Left ventricle myocardium superior (tissue), 1 donor: ENCODE data around the gene SRP9. TPM values are rescaled to one million over a fixed set of nuclear protein-coding genes. Genes with fewer than 3 reads are reported as not detected.
A peak's percentile ranks its signal among the peaks of the same experiment; 100 is the strongest.
"Not testable (repeated sequence)": the region's sequence is repeated elsewhere in the genome, so short reads cannot be mapped to it uniquely, and the experiment has no call there.

ENCODE experiments used
- ATAC-seq: fragments of 200-7000 bp; cut with Tn5 transposase; one replicate; pipeline ENCODE4 v1.9.1; 2020; ENCODE audit warnings: mild to moderate bottlenecking, moderate library complexity
- DNase-seq: peaks from one replicate; pipeline ENCODE4 v3.0.0-alpha.2; 2020
- intact Hi-C: fragments of 100-400 bp; cut with micrococcal nuclease; formaldehyde crosslinking; loops from one replicate; pipeline ENCODE4 v1.11.0; 2022
- total RNA-seq: library from RNA; stranded (reverse); fragmentation: NEBNext Ultra II Directional; extraction: Animal tissue kit (Norgen Biotek cat#: 25700); gene quantifications from one replicate; pipeline ENCODE4 v1.2.1, GENCODE V29; 2021
- donor health status: DM: no; HTN: yes; CAD: no; lungs with severe emphysema.

SRP9 gene
- total RNA-seq, 1 donor from 2014 or later: 211 TPM

DNA sequence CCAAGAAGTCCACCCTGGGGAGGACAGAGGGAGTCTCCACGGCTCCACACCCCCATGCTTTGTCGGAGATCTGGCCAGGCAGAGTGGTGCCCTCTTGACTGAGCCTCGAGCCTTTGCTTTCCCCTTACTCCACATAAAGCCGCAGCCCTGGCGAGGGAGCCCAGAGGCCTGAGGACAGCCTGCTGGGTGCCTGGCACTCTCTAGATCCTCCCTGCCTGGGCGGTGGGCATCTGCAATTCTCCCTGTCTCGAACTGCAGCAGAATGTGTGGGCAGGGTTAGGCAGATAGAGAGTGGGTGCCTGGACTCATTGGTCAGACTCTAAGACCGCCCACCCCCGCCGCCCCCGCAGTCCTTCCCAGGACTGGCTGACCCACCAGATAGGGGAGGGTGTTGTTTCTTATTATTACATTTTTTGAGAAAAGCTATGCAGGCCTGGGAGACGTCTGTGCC is 46.2 kb downstream of the SRP9 start:
- intact Hi-C loops: no loop called here
- no peak for ATAC-seq
- no peak for DNase-seq

- intact Hi-C loops: no loop called here
- ATAC-seq: no peak
Observed at GRCh38 chr1:225824533-225824941, 46.9 kb downstream of the SRP9 start.

DNA sequence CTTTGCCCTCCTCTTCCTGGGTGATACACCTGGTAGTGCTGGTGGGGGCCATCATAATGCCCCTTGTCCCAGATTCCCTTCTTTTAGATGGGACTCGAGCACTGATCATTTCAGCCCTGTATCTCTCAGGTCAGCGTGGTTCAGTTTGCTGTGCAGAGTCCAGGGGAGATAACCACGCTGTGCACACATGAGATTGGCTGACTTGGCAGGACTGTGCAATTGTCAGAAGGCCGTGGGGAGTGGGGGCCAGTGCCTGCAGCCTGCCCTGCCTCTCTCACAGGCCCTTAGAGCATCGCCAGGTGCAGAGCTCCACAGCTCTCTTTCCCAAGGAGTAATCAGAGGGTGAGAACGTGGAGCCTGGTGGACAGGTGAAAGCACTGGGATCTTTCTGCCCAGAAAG is 47.5 kb downstream of the SRP9 start:
- ATAC-seq: peak; percentile 41
- DNase-seq: no peak
- intact Hi-C loops: no loop called here

More at GRCh38 chr1:225824533-225824941, 46.9 kb downstream of the SRP9 start:
- DNase-seq: no peak

DNA sequence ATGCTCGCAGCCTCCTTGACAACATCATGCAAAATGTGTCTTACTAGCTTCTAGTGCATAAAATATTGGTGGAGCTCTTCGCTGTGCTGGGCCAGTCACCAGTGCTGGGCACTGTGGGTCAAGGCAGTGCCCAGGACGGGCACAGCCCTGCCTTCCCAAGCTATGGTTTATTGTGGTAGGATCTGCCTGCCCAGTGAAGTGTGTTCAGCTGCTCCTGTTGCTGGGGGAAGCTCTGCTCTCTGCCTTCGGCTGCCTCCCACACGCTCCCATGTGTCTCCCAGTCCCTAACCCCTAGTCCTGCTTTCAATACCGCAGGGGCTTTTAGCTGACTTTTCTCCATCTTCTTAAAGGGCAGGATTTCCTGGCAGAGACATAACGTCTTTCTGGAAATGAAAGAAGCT is 48.0 kb downstream of the SRP9 start:
- DNase-seq: no peak
- intact Hi-C loops: no loop called here
- peak; percentile 37 for ATAC-seq

DNA sequence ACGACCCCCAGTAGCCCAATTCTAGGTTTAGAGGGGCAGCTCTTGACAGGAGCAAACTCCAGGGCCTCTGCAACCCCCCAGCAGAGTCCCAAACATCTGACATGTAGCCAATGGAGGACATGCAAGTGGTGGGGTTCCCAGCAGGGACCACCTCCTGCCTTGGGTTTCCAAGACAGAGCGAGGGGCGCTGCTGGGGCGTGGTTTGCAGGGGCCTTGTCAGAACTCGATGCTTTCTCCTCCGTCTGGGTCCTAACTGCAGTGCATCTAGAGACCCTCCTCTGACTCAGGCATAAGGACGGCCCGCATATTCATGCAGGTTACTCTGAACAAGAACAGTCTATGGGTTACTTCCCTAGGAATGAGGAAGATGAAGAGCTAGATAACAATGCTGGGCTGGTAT is 49.5 kb downstream of the SRP9 start:
- ATAC-seq (no peak), DNase-seq (no peak)
- intact Hi-C loops: no loop called here

DNA sequence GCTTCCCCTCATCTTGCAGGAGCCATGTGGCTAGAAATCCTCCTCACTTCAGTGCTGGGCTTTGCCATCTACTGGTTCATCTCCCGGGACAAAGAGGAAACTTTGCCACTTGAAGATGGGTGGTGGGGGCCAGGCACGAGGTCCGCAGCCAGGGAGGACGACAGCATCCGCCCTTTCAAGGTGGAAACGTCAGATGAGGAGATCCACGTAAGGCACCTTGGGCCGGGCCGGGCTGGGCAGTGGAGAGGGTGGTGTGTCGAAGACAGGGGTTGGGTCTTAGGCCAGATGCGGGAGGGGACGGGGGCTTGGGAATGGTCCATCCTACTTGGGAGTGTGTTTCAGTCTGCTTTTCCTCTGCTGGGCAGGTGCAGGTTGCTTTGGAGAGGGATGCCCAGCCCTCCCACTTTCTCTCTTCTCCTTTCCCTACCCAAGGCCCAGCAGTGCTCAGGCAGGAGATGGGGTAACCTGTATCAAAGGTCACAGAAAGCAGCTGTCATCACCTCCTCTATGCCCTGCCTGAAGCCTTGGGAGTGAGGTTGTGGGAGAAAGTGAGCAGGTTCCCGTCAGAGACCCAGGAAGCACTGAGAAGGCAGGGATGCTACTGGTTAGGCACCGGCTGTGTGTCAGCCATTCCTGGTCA is 51.2 kb downstream of the SRP9 start:
- DNase-seq: no peak
- intact Hi-C loops: no loop called here
- no peak for ATAC-seq

DNA sequence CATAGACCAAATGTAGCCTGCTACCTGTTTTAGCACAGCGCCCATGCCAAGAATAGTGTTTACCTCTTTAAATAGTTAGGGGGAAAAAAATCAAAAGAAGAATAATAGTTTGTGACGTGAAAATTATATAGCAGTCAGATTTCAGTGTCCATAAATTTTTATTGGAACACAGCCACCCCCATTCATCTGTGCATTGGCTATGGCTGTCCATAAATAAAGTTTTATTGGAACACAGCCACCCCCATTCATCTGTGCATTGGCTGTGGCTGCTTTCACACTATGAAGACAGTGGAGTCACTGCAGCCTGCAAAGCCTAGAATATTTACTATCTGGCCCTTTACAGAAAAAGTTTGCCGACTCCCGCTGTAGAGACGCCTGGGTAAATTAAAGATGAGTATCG is 53.2 kb downstream of the SRP9 start:
- ATAC-seq (no peak), DNase-seq (no peak)
- intact Hi-C loops: no loop called here

GRCh38 chr1:225834417-225835329 is 57.0 kb downstream of the SRP9 start:
- intact Hi-C loops: no loop called here
- DNase-seq: peak; percentile 72
- ATAC-seq: peak; percentile 91

- DNase-seq (peak; percentile 88), ATAC-seq (peak; percentile 39)
- intact Hi-C loops: no loop called here
Observed at GRCh38 chr1:225835856-225836255, 58.2 kb downstream of the SRP9 start.

- intact Hi-C loops, ATAC-seq: not testable (repeated sequence)
- peak; percentile 13 for DNase-seq
Observed at GRCh38 chr1:225836296-225836695, 58.7 kb downstream of the SRP9 start.

DNA sequence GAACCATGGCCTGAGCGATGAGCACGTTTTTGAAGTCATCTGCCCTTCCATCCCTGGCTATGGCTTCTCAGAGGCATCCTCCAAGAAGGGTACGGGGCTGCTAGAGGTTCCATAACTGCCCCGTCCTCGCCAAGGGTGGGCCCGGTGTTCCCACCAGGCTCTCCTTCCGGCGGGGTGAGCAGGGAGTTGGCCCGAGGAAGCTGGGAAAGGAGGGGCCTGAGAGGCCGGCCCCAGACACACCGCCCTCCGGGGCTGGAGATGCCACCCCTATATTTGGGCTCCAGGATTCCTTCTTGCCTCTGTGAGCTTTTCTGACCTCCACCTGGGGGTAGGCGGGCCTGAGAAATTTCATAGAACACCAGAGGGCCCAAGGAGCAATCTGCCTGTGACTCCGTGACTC is 61.2 kb downstream of the SRP9 start:
- ATAC-seq (no peak), DNase-seq (no peak)
- intact Hi-C loops: no loop called here

Other genes with a start within 250 kb of the SRP9 start
- gene ENAH, start 124.7 kb upstream of the SRP9 start, total RNA-seq: 90.1 TPM
- 76.8 TPM for gene EPHX1, start 32.3 kb downstream of the SRP9 start, total RNA-seq
- 30.7 TPM for gene TMEM63A, start 104.6 kb downstream of the SRP9 start, total RNA-seq
- gene LEFTY1, start 111.3 kb downstream of the SRP9 start, total RNA-seq: not detected
- gene PYCR2, start 146.4 kb downstream of the SRP9 start, total RNA-seq: 62.3 TPM
- gene LEFTY2, start 163.4 kb downstream of the SRP9 start, total RNA-seq: 0.47 TPM
- 10.7 TPM for gene SDE2, start 221.5 kb downstream of the SRP9 start, total RNA-seq